DMS114 treated with DMSO at 0.1 percent for 48 hours (cell line): ENCODE data around the gene LEPROT.
"Not testable (repeated sequence)": the region's sequence is repeated elsewhere in the genome, so short reads cannot be mapped to it uniquely, and the experiment has no call there.

ENCODE experiments used
- DNase-seq: peaks from one replicate; lab custom pipeline; 2025; ENCODE audit not compliant: unreplicated experiment; lab: John Stamatoyannopoulos, UW

The LEPROT gene

GRCh38 chr1:65420590-65421350 is at the start of gene LEPROT, which contains the start of gene LEPR:
Gene LEPROT, plus strand, starts transcription at chr1:65420668. Its CDS starts 57 bp downstream, at chr1:65420725.
Gene LEPR, plus strand, starts transcription at chr1:65420668. Its CDS starts 144,898 bp downstream, at chr1:65565566.
- DNase-seq: no peak

- no peak for DNase-seq
Measured at GRCh38 chr1:65371544-65371943, 48.9 kb upstream of the LEPROT start.

DNA sequence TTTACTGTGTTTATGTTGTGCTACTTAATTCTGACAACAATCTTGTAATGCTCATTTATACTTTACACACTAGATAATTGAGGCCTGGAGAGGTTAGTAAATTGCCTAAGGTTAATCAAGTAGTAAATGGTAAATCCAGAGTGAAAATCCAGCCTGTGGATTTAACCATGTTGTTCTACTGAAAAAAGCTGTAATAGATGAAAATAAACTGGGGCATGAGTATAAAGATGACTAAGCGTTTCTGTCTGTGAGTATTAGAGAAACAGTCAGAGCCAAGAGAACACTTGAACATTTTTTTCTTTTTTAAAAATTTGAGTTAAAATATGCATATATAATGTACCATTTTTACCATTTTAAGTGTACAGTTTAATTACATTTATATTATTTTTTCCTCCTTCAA is 47.9 kb upstream of the LEPROT start:
- DNase-seq: no peak

- DNase-seq: no peak
Measured at GRCh38 chr1:65377496-65378246, 42.8 kb upstream of the LEPROT start.

DNA sequence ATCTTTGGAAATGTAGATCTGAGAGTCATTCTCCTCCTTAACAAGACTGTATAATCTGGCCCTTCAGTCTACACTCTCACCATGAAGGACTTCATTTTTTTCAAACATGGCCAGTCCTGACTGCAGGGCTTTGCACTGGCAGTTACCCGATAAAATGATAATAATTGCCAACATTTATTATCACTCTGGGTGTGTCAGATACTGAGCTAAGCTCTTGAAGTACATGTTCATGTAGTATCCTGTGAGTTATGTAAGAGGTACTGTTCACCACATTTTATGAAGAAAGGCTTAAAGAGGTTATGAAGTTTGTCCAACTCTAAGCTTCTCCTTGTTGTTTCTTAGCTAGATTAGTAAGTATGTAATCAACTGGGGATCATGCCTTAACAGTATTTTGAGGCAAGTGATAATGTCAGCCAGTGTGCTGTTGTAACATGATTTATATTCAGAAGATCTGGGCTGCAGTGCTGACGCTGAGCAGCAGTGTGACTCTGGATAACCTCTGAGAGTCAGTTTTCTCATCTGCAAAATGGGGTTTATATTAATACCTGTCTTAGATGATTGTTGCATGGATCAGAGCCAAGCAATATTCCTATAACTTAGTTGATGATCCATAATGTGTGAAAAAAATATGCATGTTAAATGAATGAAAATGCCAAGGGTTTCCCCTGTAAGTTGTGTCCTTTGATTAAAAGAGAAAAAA is 42.1 kb upstream of the LEPROT start:
- no peak for DNase-seq

- DNase-seq: not testable (repeated sequence)
Measured at GRCh38 chr1:65384426-65384825, 36.0 kb upstream of the LEPROT start.

DNA sequence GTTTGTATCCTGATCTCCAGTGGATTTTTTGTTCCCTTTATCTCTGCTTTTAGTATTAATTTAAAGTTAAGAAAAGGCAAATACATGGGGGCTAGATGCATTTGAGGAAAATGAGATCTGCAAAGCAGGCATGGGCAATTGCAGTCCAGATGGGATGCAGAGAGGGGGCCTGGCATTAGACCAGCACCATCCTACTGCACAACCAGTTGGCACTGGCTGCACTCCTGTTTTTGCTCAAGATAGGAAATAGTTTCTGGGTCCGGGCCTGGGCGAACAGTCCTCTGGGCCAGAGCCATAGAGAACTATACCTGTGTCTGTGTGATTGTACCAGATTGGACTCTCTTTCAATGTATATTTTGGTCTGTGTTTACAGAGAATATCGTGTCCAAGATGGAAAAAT is 34.0 kb upstream of the LEPROT start:
- DNase-seq: no peak

DNA sequence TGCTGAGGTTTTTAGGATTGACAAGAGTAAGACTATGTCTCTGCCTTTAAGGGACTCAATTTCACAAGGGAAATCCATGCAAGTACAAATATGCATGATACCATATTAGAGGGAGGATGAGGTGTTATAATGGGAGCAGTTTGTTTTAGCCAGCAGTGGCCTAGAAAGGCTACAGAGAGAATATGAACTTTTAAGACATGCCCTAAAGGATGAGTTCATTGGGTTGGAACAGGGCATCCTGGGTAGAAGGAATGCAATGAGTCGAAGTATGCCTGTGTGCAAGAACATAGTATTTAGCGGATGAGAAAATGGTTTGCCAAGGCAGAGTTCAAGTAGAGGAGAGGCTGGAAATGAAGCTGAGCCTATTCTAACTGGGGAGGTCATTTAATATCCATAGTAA is 32.6 kb upstream of the LEPROT start:
- no peak for DNase-seq

DNA sequence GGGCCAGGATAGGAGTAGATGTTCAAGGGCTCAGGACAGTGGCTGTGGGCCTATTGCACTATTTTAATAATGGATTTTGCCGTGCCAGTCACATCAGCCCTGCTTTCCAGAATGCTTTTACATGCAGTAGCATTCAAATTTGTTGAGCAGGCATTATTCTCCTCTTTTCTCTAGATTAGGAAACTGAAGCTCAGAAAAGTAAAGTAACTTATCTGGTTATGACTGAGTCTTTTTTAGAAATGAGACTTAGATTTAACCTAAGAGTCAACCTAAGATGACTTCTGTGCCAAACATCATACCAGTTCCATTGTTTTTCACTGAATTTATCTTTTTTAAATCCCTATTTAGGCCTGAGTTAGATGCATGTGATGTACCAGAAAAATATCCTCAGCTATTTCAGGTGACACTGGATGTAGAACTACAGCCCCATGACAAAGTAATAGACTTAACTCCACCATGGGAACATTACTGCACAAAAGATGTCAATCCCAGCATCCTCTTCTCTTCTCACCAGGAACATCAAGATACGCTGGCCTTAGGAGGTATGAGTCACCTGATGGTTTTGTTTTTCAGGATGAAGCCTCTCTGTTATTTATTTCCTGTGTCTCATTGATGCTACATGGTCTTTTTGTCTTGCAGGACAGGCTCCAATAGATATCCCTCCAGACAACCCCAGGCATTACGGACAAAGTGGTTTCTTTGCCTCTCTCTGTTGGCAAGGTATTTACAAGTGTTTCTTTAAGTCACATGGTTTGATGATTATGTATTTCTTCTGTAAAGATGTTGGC is 31.4 kb upstream of the LEPROT start:
- DNase-seq: no peak

- DNase-seq: no peak
Measured at GRCh38 chr1:65392497-65392896, 28.0 kb upstream of the LEPROT start.

GRCh38 chr1:65393347-65393746 is 27.1 kb upstream of the LEPROT start:
- no peak for DNase-seq

- DNase-seq: no peak
Measured at GRCh38 chr1:65393928-65394327, 26.5 kb upstream of the LEPROT start.

DNA sequence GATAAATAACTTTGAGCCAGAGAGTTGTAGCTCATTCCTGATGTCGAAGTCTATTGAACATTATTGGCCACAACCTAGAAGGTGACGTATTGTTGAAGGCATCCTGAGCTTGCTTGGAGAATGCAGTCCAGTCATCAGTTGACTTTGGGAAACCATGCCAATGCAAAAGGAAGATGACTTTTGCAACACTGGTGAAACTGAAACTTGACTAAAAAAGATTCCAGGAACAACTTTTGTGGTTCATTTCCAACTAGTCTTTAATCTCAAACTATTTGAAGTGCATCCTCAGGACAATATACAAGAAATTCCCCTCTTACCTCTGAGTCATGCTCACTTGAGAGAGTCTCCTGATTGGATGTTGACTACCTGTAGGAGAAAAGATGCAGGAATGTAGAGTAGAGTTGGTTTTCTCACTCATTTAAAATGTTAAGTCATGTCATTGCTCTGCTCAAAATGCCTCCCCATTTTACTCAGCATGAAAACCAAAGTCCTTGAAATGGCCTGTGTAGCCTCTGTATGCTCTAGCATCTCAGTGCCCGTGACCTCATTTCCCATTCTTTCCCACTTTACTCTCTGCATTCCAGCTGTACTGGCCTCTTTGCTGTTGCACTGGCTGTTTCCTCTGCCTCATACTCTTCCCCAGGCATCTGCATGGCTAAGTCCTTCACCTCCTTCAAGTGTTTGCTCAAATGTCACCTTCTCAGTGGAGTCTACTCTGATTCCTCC is 24.4 kb upstream of the LEPROT start:
- no peak for DNase-seq

- DNase-seq: no peak
Measured at GRCh38 chr1:65398083-65398482, 22.4 kb upstream of the LEPROT start.

GRCh38 chr1:65399003-65399402 is 21.5 kb upstream of the LEPROT start:
- DNase-seq: no peak

DNA sequence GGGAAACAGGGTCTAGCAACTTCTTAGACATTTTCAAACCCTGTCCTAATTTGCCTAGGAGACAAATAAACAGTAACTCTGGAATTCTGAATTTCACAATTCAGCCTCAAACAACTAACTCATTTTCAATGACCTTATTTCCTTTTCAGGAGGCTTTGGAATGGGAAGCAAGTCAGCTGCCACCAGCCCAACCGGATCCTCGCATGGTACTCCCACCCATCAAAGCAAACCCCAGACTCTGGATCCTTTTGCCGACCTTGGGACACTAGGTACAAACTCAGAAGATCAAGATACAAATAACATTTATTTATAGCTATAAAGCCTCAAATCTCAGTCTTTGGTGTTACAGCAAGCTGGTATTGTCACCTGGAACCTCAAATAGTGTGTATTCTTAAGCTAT is 18.9 kb upstream of the LEPROT start:
- no peak for DNase-seq

GRCh38 chr1:65404941-65405340 is 15.5 kb upstream of the LEPROT start:
- DNase-seq: no peak

DNA sequence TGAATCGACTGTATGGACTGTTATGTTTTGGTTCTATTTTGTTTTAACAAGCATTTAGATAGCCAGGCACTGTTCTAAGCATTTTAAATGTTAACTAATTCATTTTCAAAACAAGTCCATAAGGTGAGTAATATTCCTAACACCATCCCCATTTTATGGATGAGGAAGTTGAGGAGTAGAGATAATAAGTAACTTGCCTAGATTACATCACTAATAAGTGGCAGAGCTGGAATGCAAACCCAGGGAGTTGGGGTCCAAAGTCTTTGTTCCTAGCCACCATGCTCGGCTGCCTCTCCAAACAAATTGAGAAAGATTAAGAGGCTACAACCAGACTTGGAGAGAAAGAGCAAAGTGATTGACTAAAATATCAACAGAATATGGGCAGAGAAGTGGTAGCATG is 12.6 kb upstream of the LEPROT start:
- no peak for DNase-seq

GRCh38 chr1:65409314-65409713 is 11.2 kb upstream of the LEPROT start:
- DNase-seq: no peak

- DNase-seq: no peak
Measured at GRCh38 chr1:65409816-65410326, 10.6 kb upstream of the LEPROT start.
